Inferior parietal cortex (tissue), 1 donor: ENCODE results near the gene ZSWIM6.

ENCODE experiments used
- DNase-seq: peaks from one replicate; pipeline ENCODE4 v3.0.0-alpha.2; 2016; ENCODE audit errors: extremely low spot score

ZSWIM6 gene

DNA sequence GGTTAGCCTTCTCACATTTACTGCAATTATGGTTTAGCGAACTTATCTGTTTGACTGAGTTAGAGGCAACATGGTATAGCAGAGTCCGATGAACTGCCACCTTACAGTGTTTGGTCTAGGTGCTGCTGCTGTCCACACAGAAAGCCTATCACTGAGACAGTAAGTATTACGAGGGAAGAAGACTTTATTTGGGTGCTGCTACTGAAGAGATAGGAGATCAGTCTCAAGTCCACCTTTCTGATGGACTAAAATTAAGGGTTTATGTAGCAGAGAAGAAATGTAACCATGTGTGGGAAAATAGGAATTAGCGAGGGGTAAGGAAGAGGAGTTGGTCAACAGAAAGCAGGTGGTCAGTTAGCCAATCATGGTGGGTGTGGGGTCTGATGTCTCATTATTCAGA lies 109.7 kb downstream of the ZSWIM6 start:
- DNase-seq = no peak

DNA sequence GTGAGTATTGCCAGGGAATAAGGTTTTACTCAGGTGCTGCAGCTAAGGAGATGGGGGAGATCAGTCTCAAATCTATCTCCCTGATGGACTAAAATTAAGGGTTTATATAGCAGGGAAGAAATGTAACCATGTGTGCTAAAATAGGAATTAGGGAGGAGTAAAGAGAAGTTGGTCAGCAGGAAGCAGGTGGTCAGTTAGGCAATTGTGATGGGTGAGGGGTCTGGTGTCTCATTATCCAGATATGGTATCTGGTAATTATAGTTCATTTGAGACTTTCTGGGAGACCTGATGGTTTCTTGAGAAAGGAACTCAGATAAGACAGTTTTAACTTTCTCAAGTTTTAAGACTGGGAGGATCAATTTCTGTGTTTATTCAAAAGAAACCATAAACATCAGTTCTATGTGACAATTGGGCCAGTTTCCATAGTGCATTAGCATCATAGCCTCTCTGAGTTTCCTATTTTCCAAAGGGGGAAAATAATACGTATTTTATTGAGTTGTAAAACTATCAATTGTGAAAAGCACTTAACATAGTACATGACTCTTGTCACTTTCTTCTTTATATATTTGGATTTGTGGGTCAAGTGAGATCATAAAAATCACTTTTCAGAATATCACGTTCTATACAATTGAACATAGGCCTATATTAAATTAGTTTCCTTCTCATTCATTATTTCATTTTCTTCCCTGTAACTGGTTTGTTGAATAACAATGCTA lies 115.9 kb downstream of the ZSWIM6 start:
- DNase-seq = no peak

DNA sequence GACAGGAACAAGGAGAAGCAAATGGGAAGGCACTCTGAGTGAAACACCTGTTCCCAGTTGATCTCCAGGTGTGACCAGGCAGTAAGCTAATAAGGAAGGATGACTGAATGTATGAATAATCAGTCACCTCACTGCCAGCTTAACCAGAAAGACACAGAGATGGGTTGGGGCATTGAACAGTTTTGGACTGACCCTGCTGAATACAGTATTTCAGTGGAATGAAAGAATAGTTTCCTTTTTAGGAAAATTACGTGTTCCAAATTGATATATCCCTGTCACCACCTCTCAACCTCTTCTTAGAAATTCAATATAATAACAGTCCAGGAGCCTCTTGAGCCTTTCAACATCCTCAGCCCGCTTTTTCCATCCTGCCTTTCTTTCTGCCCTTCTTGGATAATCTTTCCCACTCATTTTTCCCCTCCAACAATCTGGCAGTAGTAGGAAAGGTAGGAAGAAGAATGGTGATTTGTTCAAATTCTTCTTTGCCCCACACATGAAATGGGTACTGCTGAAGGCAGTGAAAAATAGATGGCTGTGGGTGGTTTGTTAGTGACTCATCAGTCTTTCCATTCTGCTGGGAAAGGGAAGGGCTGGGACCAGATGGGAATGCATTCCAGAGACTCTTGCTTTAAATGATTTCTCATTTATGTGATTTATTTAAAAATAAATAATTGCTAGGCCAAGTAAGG lies 117.9 kb downstream of the ZSWIM6 start:
- no peak for DNase-seq

DNA sequence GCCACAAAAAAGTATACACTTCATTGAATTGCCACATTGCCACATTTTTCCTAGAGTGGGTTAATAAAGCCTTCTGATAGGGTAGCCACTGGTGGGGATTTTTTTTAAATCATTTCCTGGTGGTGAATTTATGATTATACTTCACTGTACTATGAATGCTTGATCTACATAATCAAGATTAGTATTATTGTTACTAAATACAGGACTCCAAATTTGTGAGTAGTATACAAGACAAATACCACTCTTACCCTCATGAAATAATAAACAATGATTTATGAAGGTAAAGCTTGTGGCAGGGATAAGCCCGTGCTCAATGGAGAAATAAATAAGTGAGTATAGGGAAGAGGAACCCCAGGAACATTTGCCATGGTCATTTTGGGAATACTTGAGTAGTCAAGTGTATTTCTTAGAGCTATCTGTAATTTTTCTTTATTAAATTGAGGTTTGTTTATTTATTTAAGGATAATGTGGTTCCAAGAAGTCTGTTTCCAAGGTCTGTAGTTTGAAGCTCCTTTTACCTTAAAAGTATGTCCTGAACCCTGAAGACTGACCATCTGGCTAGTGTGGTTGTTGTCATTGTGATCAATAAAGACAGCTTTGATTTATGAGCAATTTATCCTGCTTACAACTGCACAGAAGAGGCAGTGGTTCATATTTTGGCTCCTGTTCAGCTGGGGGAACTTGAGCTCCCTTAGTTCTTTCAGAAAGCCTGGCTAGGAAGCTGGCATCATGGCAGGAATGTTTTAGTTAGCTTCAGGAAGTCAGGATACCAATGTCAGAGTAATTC lies 118.6 kb downstream of the ZSWIM6 start:
- DNase-seq = no peak

DNA sequence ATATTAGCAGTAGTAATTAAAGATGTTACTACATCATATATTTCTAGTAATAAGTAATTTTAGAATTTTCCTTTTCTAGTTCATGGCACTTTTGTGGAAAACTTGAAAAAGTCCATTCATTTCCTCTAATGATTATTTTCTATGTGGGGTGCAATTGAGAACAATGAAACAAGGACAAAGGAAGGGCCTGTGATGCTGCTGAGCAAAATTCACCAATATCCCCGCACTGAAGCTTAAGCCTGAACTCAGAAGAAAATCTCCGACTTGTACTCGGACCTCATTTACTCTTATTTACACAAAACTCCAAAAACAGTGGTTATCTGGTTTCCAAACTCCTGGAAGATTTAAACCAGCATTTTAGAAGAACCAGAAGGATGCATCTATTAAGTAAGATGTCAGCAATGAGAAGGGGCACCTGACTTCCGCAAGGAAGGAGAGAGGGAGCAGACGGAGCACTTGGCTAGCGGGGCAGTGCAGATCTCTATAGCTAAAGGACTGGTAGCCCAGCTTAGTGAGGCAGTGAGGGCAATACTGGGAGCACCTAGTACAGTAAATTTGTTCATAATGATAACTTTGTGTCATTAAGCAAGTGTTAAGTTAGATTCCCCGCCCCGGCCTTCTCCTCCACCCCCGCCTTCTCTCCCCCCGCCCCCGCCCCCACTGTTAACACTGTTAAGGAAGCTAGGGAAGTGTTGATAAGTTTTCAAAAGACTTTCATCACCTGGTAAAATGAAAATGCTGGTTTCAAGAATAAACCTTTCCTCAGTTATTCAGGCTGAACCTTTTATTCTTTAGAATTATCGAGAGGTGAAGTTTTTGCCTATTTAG lies 123.3 kb downstream of the ZSWIM6 start:
- no peak for DNase-seq

DNA sequence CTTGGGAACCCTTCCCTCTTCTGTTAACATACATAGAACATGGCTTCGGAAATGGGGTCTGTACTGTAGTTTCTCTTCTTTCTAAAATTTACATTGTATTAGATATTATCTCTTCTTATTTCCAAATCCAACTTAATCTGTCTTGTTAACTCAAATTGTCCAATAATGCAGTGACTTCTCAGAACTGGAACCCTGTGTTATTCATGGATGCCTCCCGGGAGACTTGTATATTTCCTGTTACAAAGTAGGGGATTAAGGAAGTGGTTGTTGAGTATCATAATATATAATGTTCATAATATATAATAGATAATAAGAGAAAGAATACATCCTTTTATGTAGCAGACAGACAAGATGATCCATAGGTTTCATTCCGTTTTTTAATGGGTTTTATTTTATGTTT lies 128.4 kb downstream of the ZSWIM6 start:
- DNase-seq = no peak

DNA sequence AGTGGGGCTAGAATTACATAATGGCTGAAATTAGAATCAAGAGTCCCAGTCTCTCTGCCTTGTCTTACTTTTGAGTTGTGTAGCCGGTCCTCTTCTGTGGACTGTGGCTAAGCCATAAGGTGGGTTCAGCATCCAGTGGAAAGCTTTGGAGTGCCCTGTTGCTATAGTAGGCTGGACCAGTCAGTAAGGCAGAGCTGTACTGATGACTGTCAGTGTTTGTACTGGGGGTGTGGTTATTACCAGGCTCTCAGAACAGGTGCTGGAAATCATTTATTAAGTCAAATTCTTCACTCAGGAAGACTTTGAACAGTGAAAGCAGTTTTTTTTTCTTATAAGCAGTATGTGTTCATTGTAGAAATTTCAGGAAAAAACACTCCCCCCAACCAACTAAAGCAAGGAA lies 129.4 kb downstream of the ZSWIM6 start:
- no peak for DNase-seq

DNA sequence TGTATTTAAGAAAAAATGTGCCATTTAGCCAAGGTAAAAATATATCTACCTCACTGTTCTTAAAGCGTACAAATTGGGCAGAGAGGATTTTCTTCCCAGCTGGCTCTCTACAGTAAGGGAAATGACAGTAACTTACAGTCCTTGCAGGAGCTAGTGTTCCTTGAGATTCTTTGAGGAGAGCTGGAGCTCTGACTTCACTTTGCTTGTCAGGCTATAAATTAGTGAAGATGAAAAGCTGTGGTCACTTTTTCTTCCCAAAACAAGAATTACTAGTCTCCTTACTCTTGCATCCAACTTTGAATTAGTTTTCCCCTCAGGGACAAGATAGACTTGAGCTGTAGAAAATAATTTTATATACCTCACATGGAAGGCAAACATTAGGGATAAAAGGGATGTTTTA lies 129.9 kb downstream of the ZSWIM6 start:
- DNase-seq = no peak

DNA sequence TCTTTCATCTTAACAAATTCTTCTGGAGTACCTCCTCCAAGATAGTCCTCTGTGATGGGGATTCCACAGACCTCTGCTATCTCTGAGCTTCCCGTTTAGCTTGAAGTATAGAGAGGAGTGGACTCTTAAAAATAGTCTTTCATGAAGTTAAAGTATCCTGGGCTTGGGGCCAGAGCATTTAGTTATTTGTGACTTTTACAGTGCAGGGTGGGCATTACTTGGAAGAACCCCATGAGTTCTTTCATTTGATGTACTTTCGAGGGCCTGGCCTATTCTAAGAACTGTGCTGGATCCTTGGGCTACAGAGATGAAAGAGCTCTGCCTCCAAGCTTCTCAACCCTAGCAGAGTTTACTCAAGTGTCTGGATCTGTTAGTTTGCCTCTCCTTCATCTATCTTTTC lies 131.5 kb downstream of the ZSWIM6 start:
- DNase-seq = no peak

DNA sequence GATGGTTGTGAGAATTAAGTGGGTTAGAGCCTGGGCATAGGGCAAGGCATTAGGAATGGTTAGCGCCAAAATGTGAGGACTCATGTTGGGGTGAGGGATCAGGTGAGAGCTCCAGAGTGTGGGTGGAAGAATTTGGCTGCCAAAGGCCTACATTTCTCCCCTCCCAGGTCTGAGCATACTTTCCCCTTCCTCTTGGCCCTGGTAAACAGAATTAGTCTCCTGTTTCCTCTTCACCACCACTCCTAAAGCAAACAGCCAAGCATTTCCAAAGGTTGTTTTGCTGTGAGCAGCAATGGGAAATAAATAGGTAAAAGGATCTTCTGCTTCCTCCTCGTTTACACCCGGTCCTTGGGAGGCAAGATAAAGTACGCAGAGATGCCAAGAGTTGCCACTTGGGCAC lies 132.5 kb downstream of the ZSWIM6 start:
- DNase-seq = no peak

DNA sequence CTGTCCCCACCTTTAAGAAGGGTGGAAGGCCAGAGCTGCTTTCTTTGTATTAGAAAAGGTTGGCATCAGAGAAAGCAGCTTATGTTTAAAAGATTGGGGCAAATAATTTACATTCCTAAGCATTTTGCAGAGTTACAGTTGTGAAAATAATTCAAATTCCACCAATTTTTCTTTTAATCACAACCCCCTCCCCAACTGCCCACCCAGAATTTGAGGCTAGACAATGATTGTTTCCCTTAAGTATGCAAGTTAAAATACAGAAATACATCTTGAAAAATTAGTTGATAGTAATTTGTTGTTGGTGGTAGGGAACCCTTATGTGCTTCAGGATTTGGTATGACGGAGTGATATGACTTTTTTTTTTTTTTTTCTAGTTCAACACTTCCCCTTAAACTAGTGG lies 133.0 kb downstream of the ZSWIM6 start:
- DNase-seq = no peak

DNA sequence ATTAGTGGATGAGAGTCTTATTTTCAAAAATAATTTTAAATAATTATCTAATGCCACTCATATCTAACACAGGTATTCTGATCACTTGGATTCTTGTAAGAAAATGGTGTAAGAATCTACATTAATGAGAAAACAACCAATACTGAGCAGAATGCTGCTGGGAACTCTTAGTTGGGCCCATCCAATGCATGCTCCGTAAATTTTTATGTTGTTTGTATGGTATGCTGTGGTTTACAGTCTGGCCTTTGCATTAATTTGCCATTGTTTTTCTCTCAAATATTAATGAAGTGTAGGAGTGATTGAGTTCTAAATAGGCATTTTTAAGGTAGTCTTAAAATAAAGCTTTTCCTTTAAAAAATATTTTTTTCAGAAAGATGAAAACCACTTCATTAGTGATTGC lies 133.4 kb downstream of the ZSWIM6 start:
- DNase-seq = no peak

DNA sequence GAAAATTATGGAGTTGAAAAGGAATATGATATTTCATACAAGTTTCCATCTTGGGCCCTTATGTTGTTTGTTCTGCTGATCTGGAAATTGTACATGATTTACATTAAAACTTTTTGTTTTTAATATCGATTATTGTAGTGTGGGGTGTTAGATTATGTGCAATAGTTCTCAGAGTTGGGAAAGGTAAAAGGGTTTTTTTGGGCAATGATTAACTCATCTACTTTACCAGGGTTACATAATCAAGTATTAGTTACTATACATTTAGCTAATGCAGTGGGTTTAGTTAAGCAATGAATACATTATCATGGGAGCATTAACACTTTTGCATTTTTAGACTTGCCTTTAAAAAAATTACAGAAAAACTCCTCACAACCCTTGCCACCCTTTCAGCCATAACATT lies 134.0 kb downstream of the ZSWIM6 start:
- no peak for DNase-seq

DNA sequence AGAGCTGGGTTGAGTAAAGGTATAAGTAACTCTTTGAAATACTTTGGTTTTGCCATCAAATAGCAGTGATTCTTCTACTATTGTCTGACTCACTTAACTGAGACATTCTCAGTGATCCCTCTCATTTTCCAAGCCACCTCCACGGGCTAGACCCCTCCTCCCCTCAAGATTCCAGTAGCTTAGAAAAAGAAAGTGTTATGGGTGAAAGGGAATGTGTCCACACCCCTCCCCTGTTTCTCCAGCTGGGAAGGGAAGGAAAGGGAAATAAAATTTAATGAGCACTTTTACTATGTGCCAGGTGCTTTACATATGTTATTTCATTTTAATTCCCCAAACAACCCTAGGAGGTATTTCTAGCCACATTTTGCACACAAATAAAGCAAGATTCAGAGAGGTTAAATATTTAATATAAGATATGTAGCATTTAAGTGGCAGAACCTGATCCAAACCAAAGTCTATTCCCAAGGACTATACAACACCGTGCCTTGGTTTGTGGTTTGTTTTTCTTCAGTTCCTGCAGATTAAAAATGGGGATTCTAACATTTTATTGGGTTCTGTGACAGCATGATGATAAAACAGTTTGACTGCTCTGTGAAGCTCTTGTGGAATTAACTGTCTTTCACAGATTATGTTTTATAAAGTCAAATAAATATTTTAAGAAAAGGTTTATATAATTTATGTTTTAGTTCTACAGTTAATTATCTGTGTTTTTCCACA lies 135.9 kb downstream of the ZSWIM6 start:
- DNase-seq = no peak

DNA sequence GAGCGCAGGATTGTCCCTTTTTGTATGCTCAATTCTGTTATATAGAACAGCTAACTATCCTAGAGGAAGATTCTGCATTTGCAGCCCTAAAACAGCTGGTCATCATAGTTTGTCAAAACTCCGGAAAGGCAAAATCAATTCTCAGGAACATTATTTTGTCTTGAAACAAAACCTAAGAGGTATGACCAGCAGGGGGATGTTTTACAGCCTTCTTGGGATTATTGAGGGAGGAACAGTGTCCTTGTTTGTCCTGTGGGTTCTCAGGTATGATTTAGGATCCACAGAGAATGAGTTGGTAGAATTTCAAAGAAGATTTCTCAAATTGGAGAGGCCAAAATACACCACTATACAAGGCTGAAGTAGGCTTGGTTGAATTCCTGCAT lies 136.4 kb downstream of the ZSWIM6 start:
- DNase-seq = no peak

DNA sequence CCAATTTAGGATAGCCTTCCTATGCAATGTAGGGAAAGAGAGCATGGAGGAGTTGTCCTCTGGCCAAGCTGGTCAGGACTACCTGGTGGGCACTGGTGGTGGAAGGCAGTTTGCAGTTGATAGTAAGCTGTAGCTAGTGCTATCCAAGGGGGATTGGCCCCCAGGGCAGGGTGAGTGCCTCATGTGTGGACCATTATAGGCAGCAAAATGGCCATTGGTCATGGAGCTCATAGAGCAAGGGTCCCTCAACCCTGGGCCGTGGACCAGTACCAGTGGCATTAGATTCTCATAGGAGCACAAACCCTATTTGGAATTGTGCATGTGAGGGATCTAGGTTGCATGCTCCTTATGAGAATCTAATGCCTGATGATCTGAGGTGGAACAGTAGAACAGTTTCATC lies 139.3 kb downstream of the ZSWIM6 start:
- DNase-seq = no peak

DNA sequence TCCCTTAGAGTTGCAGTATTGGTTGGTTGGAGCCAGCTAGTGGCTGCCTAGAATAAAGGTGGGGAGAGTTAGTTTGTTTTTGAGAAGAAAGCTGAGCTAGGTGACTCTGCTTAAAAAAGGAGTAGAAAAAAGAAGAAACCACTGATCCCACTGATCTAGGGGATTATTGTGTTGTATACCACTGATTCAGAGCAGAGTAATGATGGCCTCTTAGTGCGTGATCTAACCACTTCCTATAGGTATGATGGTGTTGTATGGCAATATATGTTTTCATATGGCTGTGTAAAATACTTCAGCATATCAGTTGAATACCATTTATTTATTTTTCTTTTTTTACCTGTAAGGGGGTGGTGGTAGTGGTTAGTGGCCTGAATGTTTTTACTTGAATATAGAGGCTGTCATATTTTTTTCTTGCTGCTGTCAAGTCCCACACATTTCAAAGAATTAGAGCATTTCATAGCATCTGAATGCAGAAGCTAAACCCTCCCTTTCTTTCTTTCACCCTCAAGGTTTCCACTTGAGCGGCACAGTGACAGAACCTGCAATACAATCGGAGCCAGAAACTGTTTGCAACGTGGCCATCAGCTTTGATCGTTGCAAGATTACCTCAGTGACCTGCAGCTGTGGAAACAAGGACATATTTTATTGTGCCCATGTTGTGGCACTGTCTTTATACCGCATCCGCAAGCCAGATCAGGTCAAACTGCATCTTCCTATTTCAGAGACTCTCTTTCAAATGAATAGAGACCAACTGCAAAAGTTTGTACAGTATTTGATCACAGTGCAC lies 140.3 kb downstream of the ZSWIM6 start:
- DNase-seq = no peak

DNA sequence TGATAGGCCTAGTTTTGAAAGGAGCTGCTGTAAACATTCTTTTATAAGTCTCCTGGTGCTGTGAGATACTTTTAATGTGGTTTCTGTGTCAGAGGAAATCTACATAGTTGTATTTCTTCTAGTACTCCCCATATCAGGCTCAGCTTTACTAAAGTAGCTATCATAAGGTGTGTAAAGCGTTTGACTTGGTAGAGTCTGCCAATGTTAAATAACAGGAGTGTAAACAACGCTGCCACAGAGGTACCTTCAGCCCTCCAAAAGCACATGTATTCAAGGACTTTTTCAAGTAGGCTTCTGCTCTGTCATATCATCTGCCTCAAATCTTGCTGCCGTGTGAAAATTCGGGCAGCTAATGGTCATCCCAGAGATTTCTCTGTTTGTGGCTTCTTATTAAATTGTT lies 142.7 kb downstream of the ZSWIM6 start:
- no peak for DNase-seq

DNA sequence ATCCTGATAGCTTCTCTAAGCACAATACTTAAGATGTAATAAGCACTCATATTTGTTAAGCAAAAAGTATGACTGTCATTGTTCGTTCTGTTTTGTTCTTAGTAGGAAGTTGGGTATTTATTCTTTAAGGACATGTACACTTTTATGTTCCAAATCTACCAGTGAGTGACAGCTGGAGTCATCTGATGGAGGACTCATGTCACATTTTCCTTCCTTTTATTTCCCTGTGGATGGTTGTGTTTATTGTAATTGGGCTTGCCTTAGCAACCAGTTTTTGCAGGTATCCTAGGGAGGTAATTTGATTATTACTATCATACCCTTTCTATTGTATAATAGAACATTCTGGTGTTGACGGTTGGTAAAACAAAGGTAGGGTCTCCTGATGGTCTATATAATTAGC lies 145.7 kb downstream of the ZSWIM6 start:
- DNase-seq = no peak

DNA sequence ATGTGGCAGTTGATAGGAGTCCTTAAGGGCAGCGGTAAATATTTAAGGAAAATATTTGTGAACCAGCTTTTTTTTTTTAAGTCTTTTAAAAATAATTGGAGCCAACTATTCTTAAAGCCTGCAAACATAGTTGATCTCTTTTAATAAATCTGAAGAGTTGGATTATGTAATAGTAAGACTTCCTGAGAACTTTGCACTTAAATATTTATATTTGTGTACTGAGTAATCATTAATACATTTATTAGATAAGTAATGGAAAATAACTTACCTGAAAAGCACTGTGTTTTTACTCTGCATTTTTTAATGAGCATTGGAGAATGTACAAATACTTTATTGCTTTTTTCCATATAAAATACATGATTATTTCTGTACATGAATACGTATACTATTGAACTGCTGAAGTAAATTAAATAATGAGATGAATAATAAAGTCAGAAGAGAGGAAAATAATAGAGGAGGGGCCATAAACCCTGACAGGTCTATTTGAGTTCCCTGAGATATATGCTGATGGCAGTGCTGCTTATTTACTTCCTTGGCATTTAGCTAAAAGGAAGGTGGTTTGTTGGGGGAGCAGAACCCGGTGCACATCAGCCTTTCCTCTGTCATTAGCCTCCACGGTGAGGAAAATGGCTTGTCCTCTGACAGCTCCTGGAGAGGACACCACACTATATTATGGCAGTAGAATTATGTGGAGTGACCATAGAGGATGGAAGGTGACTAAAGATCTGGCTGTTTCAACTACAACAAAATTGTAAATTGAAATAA lies 148.0 kb downstream of the ZSWIM6 start:
- no peak for DNase-seq
